Activated CD4-positive, alpha-beta T cell treated with anti-CD3 and anti-CD28 coated beads, Interleukin-2, Interleukin-4, amounts not matched to agents 100 ng/mL and 50 ng/mL, durations not matched to agents 16 hours and 8 hours (primary cell): Measurements from ENCODE around the gene TMPRSS9.

ENCODE experiments used
- DNase-seq: peaks from one replicate; pipeline ENCODE4 v3.0.0-alpha.2; 2020; ENCODE audit warnings: low spot score

Gene TMPRSS9

GRCh38 chr19:2359992-2360685 is at the start of gene TMPRSS9:
TSS of gene TMPRSS9 (plus strand) at chr19:2360265. CDS start at chr19:2389786, 29,521 bp downstream.
- DNase-seq: no peak

GRCh38 chr19:2311093-2311492 is 49.0 kb upstream of the TMPRSS9 start:
- DNase-seq: no peak

GRCh38 chr19:2312820-2313501 is 47.1 kb upstream of the TMPRSS9 start:
- no peak for DNase-seq

- DNase-seq: no peak
These were observed 44.8 kb upstream of the TMPRSS9 start for GRCh38 chr19:2315121-2315817.

GRCh38 chr19:2315818-2316353 is 44.2 kb upstream of the TMPRSS9 start:
- peak; percentile 23 for DNase-seq

GRCh38 chr19:2317300-2317699 is 42.8 kb upstream of the TMPRSS9 start:
- DNase-seq: no peak

GRCh38 chr19:2317756-2318155 is 42.3 kb upstream of the TMPRSS9 start:
- no peak for DNase-seq

- no peak for DNase-seq
These were observed 41.1 kb upstream of the TMPRSS9 start for GRCh38 chr19:2318923-2319322.

GRCh38 chr19:2319551-2319950 is 40.5 kb upstream of the TMPRSS9 start:
- no peak for DNase-seq

GRCh38 chr19:2320049-2320448 is 40.0 kb upstream of the TMPRSS9 start:
- DNase-seq: no peak

- DNase-seq: no peak
These were observed 39.1 kb upstream of the TMPRSS9 start for GRCh38 chr19:2320939-2321338.

GRCh38 chr19:2321565-2322283 is 38.3 kb upstream of the TMPRSS9 start:
- DNase-seq: no peak

GRCh38 chr19:2323707-2324106 is 36.4 kb upstream of the TMPRSS9 start:
- DNase-seq: no peak

GRCh38 chr19:2324220-2324948 is 35.7 kb upstream of the TMPRSS9 start:
- no peak for DNase-seq

- DNase-seq: no peak
These were observed 34.6 kb upstream of the TMPRSS9 start for GRCh38 chr19:2325281-2326046.

- no peak for DNase-seq
These were observed 33.2 kb upstream of the TMPRSS9 start for GRCh38 chr19:2326699-2327360.

GRCh38 chr19:2327773-2328400 is 32.2 kb upstream of the TMPRSS9 start:
- DNase-seq: peak; percentile 89

- peak; percentile 92 for DNase-seq
These were observed 31.5 kb upstream of the TMPRSS9 start, which contains the start of the genes LSM7 and SPPL2B for GRCh38 chr19:2328401-2329148. TSS of gene LSM7 (minus strand) at chr19:2328586. CDS start at chr19:2328566, 20 bp downstream. TSS of gene SPPL2B (plus strand) at chr19:2328684. CDS start at chr19:2328710, 26 bp downstream.

- no peak for DNase-seq
These were observed 31.0 kb upstream of the TMPRSS9 start for GRCh38 chr19:2329149-2329478.
